HG03442 (cell line): Measurements from ENCODE around the gene L3MBTL4.
"Not testable (repeated sequence)": the region's sequence is repeated elsewhere in the genome, so short reads cannot be mapped to it uniquely, and the experiment has no call there.

Experiments used
- ATAC-seq: cut with Tn5 transposase; IDR thresholded peaks from one replicate; pipeline ENCODE4 v1.9.1; 2021; ENCODE audit warnings: mild to moderate bottlenecking, moderate library complexity; ENCODE audit not compliant: unreplicated experiment

L3MBTL4 gene

GRCh38 chr18:6313415-6313814, 101.3 kb downstream of the L3MBTL4 start:
- ATAC-seq = no peak

- no peak for ATAC-seq
These were observed 103.1 kb downstream of the L3MBTL4 start for GRCh38 chr18:6311456-6312215.

DNA sequence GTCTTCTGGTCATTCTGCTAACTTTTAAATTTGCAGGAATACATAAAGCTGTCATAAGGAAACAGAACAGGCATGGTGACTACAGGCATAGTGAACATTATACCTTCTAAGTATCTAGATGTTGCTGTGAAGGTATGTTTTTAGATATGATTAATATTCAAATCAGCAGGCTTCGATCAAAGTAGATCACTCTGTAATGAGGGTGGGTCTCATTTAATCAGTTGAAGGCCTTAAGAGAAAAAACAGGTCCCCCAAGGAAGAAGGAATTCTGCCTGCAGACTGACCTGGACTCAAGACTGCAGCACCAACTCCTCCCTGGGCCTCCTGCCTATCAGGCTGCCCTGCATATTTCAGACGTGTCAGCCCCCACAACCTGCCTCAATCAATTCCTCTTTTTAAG, 104.0 kb downstream of the L3MBTL4 start:
- ATAC-seq = no peak

- ATAC-seq = no peak
These were observed 116.8 kb downstream of the L3MBTL4 start for GRCh38 chr18:6297875-6298274.

DNA sequence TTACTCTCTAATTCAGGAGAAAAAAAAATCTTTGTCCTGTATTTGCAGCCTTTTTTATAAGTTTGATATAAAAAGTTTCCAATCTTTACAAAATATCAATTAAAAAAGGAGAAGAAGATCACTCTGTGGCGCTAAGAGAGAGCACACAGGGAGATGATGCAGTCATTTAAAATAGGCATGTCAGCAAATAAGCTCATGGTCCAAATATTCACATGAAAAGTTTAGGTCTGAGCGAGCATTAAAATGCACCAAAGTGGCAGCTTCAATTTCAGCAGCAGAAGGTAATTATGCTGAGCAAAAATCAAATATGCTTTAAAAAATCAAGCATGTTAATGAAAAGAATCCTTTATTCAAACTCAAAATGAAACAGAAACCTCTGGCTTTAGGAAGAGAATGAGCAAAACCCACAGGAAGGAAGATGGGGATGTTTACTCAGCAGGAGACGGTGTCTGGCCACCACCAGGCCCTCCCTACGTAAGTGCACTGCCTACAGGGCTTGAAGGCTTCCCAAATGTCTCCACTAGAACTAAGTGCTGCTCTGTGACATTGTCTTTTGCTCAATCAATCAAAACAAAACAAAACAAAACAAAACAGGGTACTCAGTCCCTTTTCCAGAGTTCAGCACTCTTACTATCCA, 120.4 kb downstream of the L3MBTL4 start:
- no peak for ATAC-seq

DNA sequence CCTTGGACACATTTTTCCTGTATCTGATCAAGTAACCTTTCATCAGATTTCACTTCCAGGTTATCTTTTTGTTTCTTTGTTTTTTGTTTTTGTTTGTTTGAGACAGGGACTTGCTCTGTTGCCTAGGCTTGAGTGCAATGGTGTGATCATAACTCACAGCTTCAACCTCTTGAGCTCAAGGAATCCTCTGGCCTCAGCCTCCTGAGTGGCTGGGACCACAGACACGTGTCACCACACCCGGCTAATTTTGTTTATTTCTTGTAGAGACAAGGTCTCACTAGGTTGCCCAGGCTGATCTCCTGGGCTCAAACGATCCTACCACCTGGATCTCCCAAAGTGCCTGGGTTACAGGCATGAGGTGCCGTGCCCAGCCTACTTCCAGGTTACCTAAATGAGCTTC, 124.9 kb downstream of the L3MBTL4 start:
- ATAC-seq = no peak

DNA sequence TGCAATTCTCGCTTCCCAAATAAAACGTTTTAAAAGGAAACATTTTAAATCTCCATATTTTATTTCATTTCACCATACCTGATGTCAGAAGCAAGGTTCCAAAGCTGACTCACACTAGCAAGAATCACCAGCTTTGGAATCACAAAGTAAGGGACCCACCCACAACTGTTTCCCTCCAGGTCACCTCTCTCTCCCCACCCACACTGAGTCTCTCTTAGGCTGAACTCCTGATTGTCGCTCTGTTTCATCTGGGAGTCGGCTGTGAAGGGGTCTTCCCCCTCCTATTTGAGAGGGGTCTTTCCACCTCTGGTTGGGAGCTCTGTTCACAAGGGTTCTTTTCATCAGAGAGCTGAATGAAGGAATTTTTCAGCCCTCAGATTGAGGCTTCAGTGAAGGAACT, 128.1 kb downstream of the L3MBTL4 start:
- ATAC-seq = no peak

DNA sequence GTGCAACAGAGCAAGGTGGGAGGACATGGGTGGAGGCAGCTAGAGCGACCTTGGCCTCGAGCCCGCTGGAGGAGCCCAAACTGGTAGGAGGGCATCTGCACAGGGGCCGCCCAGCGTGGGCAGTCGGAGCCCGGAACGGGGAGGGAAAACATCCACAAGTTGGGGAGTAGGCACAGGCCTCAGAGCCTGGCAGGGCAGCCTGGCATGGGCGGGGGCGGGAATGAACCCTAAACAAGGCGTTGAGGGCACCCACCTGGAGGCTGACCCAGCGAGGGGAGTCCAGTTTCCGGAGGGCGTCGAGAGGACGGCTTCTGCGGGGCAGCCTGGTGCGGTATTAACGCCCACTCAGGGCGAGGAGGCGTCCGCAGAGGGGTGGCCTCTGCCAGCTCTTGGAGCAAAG, 129.9 kb downstream of the L3MBTL4 start:
- no peak for ATAC-seq

GRCh38 chr18:6284300-6284699, 130.4 kb downstream of the L3MBTL4 start:
- ATAC-seq = no peak

DNA sequence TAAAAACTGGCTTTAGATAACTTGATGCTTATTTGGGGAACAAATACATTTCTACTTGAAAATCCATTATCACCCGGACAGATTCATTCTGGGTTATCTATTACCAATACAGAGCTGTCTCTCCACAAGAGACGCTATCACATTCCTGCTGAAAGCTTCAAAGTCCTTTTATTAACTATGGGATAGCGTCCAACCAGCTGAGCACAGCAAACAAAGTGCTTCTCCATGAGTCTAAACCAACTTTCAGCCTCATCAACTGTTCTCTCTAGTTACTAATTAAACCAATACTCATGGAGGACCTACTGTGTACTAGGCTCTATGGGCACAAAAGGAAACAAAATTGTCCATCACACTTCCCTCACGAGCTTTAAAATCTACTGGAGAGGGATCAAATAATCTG, 132.8 kb downstream of the L3MBTL4 start:
- no peak for ATAC-seq

DNA sequence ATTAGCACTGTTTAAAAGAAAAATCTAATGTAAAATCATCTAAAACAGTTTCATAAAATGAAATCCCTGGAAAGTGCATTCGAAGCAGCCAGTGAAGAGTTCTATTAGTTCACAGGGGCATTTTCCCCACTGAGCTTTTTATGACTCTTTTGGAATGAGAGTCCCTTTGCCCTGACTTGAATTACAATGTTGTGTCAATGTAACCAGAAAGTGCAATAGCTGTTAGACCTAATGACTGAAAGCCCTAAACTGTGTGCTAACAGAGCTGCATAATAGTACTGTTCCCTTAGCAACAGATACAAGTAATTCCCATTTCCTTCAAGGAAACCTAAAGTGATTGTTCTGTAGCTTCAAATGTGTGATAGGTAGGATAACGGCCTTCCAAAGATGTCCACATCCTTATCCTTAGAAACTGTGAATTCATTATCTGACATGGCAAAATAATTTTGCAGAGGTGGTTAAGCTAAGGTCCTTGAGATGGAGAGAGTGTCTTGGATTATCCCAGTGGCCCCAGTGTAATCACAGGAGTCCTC, 134.4 kb downstream of the L3MBTL4 start:
- no peak for ATAC-seq

- no peak for ATAC-seq
These were observed 135.4 kb downstream of the L3MBTL4 start for GRCh38 chr18:6279308-6279707.

DNA sequence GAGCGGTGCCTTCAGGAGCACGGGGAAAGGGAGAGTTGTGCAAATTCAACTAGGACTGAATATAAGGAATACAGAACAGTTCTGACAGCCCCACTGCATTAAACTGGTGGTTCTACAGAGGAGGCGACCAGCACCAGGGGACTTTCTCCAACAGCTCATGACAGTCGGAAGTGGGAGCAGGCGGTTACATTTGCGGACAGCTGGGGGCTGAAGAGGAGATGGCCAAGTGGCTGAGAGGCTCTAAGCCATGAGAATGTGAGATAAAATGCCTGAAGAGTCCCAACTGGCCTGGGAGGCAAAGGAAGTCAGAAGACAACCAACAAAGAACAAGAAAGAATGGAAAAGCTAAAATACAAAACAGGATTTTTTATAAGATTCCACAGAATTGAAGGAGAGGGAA, 141.3 kb downstream of the L3MBTL4 start:
- ATAC-seq = no peak

DNA sequence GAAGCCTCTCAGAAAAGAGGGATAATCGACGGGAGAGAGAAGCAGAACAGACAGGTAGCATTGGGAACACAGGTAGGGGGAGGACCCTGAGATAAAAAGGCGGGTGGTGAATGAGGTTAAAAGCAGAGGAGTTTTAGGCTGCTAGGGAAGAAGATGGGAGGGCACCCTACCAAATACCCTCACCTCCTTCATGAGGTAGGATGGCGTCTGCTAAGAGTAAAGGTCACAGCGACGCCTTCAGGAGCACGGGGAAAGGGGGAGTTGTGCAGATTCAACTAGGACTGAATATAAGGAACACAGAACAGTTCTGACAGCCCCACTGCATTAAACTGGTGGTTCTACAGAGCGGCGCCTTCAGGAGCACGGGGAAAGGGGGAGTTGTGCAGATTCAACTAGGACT, 142.6 kb downstream of the L3MBTL4 start:
- ATAC-seq = not testable (repeated sequence)

- no peak for ATAC-seq
These were observed 143.1 kb downstream of the L3MBTL4 start for GRCh38 chr18:6271585-6271984.

- peak; percentile 92 for ATAC-seq
These were observed 143.9 kb downstream of the L3MBTL4 start for GRCh38 chr18:6270771-6271216.

- ATAC-seq = no peak
These were observed 144.9 kb downstream of the L3MBTL4 start for GRCh38 chr18:6269660-6270332.

DNA sequence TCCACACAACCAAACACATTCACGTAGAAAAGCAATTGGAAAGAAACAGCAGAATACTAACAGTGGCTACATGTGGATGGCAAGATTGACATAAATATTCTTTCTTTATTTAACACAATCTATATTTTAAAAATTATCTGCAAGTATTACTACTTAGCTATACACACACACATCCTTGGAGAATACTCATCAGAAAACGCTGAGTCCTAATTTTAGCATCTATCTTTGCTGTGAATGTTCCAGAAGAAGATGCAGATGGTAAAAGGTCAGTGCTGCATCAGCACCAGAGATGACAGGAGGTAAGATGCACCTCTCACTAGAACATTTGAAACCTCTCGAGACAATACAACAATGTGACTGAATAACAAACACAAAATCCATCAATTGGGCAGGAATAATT, 148.5 kb downstream of the L3MBTL4 start:
- ATAC-seq = no peak

DNA sequence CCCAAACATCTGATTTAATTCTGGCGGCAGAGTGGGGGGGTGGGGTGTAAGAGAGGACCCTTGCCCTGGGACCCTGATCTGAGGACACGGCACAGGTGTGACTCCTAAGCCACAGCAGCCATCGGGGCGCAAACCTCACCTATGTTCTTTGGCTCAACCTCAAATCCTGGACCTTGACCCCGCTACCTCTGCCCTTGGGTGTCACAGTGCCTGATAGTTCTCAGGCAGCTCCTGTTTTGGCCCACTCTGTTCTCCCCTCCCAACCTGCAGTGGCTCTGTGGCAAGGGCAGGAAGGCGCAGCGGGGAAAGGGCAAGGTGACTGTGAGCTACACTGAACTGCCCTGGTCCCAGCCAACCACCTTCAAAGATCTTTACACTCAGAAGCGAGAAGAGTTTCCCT, 152.8 kb downstream of the L3MBTL4 start:
- ATAC-seq = no peak

GRCh38 chr18:6259324-6259723, 155.4 kb downstream of the L3MBTL4 start:
- ATAC-seq = not testable (repeated sequence)

DNA sequence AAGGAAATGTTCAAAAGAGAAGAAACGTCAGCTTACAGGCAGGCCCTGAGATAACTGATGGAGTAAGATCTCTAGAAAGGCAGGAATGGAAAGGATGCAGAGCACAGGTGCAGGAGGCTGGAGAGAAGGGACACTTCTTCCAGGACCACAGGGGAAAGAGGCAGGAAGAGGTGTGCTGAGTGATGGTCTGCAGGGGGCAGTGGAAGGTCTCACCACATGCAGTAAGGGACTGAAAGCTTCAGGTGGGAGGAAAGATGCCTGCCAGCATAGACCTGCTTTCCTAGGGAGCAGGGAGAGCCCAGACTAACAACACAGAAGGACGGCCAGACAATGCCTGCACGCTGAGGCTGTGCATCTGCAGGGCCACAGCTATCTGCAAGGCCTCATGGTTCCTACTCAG, 156.8 kb downstream of the L3MBTL4 start:
- ATAC-seq = no peak

DNA sequence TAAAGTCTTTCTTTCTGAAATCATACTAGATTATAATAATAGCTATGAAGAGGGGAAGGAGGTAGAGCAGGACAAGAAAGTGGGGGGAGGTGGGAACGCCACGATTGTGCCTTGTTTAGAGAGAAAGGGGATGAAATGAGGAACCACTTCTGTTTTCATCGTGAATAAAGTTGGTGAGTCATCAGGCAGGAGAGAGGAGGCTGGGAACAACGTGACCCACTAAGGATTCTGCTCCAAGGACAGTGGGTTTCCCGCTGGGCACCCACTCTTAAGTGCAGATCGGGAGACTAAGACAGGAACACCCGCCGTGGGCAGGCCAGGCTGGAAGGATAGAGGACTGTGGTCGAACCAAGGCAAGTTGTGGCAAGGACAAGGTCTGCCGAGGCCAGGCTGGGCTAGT, 158.2 kb downstream of the L3MBTL4 start:
- ATAC-seq = no peak
